Activated B cell treated with CpG ODN at 0.5 μM for 24 hours (primary cell): ENCODE measurements around the gene FAM81A. TPM values are rescaled to one million over a fixed set of nuclear protein-coding genes. Genes with fewer than 3 reads are reported as not detected.

Source experiments
- ATAC-seq: fragments of 200-7000 bp; cut with Tn5 transposase; one replicate; pipeline ENCODE4 v1.10.0; 2021; ENCODE audit warnings: low read depth, mild to moderate bottlenecking, moderate library complexity
- CTCF ChIA-PET: fragments of 350-600 bp; sonication (Branson Sonifier 250); formaldehyde crosslinking; loops from one replicate; lab custom pipeline; 2021; ENCODE audit warnings: antibody characterized with exemption; lab: Charles Lee
- POLR2A ChIA-PET: fragments of 350-600 bp; sonication (Branson Sonifier 250); formaldehyde crosslinking; loops from one replicate; lab custom pipeline; 2021; ENCODE audit warnings: antibody characterized with exemption; lab: Charles Lee
- DNase-seq: peaks from one replicate; pipeline ENCODE4 v3.0.0; 2022
- H3K27ac Mint-ChIP-seq: one replicate; pipeline ENCODE4 v1.8.0; 2020; ENCODE audit warnings: mixed read lengths
- H3K27me3 Mint-ChIP-seq: one replicate; pipeline ENCODE4 v1.8.0; 2021; ENCODE audit warnings: mixed read lengths
- H3K36me3 Mint-ChIP-seq: one replicate; pipeline ENCODE4 v1.8.0; 2021; ENCODE audit warnings: low read depth, mixed read lengths
- H3K4me1 Mint-ChIP-seq: one replicate; pipeline ENCODE4 v1.8.0; 2021; ENCODE audit warnings: mixed read lengths
- H3K4me3 Mint-ChIP-seq: one replicate; pipeline ENCODE4 v1.8.0; 2020; ENCODE audit warnings: mild to moderate bottlenecking, mixed read lengths
- H3K9me3 Mint-ChIP-seq: one replicate; pipeline ENCODE4 v1.8.0; 2020; ENCODE audit warnings: mixed read lengths
- intact Hi-C: fragments of 100-400 bp; cut with micrococcal nuclease; formaldehyde crosslinking; loops from one replicate; pipeline ENCODE4 v1.15.1; 2024
- total RNA-seq: library from RNA; stranded (reverse); gene quantifications from 2 replicates; pipeline ENCODE4 v1.2.3, GENCODE V29; 2022
- TF ChIP-seq, protein P1 (sequence below): fragments of 200-600 bp; IDR thresholded peaks from one replicate; pipeline ENCODE4 v1.8.0; 2022; ENCODE audit warnings: antibody characterized with exemption, mild to moderate bottlenecking

Gene FAM81A
- total RNA-seq, 1 donor from 2014 or later, result 6.2 TPM

DNA sequence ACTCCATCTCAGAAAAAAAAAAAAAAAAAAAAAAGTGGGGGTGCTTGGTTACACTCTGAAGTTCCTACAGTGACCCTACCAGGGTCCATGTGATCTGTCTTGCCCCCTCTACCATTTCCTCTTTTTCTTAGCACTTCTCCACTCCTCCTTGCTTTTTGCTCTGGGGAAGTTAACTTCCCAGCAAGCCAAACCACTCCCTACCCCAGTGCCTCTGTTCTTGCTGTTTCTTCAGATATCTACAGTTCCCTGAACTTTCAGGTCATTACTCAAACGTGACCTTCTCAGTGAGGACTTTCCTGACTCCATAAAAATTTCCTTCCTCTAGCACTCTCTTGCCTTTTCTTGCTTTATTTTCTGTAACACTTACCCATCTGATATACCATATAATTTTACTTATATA is 112.5 kb downstream of the FAM81A start:
- no peaks in the 10 kb centered on the region for H3K4me1 Mint-ChIP-seq
- no peaks in the 10 kb centered on the region for H3K36me3 Mint-ChIP-seq
- ChIA-PET POLR2A (no interaction called here), CTCF (no interaction called here)
- no peak overlapping the region for H3K4me3 Mint-ChIP-seq
- no peak for ATAC-seq
- H3K27me3 Mint-ChIP-seq, result no peaks in the 10 kb centered on the region
- intact Hi-C loops, result no loop called here
- H3K27ac Mint-ChIP-seq, result no peak overlapping the region
- no peak for DNase-seq
- TF ChIP-seq, protein P1, sequence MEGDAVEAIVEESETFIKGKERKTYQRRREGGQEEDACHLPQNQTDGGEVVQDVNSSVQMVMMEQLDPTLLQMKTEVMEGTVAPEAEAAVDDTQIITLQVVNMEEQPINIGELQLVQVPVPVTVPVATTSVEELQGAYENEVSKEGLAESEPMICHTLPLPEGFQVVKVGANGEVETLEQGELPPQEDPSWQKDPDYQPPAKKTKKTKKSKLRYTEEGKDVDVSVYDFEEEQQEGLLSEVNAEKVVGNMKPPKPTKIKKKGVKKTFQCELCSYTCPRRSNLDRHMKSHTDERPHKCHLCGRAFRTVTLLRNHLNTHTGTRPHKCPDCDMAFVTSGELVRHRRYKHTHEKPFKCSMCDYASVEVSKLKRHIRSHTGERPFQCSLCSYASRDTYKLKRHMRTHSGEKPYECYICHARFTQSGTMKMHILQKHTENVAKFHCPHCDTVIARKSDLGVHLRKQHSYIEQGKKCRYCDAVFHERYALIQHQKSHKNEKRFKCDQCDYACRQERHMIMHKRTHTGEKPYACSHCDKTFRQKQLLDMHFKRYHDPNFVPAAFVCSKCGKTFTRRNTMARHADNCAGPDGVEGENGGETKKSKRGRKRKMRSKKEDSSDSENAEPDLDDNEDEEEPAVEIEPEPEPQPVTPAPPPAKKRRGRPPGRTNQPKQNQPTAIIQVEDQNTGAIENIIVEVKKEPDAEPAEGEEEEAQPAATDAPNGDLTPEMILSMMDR, result no peak
- no peaks in the 10 kb centered on the region for H3K9me3 Mint-ChIP-seq

DNA sequence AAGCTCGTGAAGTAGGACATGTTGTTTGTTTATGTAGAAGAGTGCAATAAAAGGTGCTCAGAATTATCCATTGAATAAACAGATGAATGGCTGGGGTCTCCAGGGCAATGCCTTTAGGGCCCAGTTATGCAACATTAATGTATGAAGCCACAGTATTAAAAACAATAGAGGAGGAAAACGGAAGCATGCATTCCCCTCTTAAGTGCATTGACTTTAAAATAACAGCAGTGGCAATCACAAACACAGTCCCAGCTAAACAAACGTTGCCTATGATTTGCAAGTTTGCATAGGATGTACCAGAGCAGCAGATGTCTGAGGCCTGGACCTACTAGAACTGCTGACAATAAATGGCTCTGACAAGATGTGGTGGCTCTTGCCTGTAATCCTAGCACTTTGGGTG is 113.0 kb downstream of the FAM81A start:
- no peaks in the 10 kb centered on the region for H3K27me3 Mint-ChIP-seq
- no peak for ATAC-seq
- no peak overlapping the region for H3K27ac Mint-ChIP-seq
- POLR2A ChIA-PET, result no interaction called here
- intact Hi-C loops, result no loop called here
- no peak for DNase-seq
- CTCF ChIA-PET, result no interaction called here
- no peak overlapping the region for H3K4me3 Mint-ChIP-seq
- no peaks in the 10 kb centered on the region for H3K36me3 Mint-ChIP-seq
- H3K9me3 Mint-ChIP-seq, result no peaks in the 10 kb centered on the region
- TF ChIP-seq, protein P1, result no peak
- H3K4me1 Mint-ChIP-seq, result no peaks in the 10 kb centered on the region

DNA sequence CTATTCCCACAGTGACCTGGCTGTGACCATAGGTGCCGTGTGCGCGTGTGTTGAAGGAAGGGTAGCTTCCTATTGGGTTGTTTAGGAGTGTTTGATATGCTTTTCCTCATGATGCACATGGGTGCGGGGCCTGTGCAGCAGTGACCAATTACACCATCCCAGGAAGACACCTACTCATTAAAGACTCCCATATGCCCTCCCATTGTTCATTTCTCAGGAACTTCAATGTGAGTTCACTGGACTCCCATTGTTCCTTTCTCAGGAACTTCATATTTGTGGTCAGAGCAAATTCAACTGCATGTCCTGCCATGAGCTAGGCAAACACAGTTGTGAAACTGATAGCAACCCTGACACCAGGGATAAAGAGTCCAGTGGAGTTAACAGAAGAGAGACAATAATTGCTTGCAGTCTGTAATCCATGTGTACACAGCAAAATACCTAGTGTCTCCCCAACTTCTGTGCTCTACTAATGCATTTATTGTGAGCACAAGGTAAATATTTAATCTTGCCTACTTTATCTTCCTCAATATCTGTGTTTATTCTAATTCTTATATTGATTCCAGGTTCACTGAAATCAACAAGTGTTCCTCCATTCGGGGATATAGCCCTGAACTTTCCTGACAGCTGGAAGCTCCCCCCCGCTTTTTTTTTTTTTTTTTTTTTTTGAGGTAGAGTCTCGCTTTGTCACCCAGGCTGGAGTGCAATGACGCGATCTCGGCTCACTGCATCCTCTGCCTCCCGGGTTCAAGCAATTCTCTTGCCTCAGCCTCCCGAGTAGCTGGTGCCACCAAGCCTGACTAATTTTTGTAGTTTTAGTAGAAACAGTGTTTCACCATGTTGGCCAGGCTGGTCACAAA is 116.1 kb downstream of the FAM81A start:
- H3K4me1 Mint-ChIP-seq, result peaks cover 4% of the 10 kb centered on the region

DNA sequence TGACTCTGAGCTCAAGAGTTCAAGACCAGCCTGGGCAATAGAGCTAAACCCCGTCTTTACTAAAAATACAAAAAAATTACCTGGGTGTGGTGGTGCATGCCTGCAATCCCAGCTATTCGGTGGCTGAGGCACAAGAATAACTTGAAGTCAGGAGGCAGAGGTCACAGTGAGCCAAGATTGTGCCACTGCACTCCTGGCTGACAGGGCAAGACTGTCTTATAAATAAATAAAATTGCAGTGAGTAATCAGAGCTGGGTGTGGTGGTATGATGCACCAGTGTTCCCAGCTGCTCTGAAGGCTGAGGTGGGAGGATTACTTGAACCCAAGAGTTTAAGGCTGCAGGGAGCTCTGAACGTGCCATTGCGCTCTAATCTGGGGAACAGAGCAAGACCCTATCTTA is 117.7 kb downstream of the FAM81A start:
- Mint-ChIP-seq H3K4me1 (peaks cover 4% of the 10 kb centered on the region), H3K27ac (no peak overlapping the region), H3K27me3 (no peaks in the 10 kb centered on the region), H3K9me3 (no peaks in the 10 kb centered on the region), H3K4me3 (no peak overlapping the region), H3K36me3 (no peaks in the 10 kb centered on the region)
- CTCF ChIA-PET, result interaction anchor here (2.0 kb wide), 1 partner anchor 23 kb away, joined by 5 read pairs; no protein-coding TSS in a partner anchor
- ATAC-seq (no peak), DNase-seq (no peak)
- POLR2A ChIA-PET, result no interaction called here
- TF ChIP-seq, protein P1, result no peak
- intact Hi-C loops, result no loop called here

More for the DNA sequence above, 116.1 kb downstream of the FAM81A start:
- intact Hi-C loops, result no loop called here
- ChIA-PET POLR2A (no interaction called here), CTCF (interaction anchor here (2.0 kb wide), 1 partner anchor 21 kb away, joined by 5 read pairs; no protein-coding TSS in a partner anchor)
- H3K4me3 Mint-ChIP-seq, result no peak overlapping the region
- ATAC-seq (no peak), DNase-seq (no peak)
- no peak overlapping the region for H3K27ac Mint-ChIP-seq
- TF ChIP-seq, protein P1, result no peak
- no peaks in the 10 kb centered on the region for H3K27me3 Mint-ChIP-seq
- H3K36me3 Mint-ChIP-seq, result no peaks in the 10 kb centered on the region
- H3K9me3 Mint-ChIP-seq, result no peaks in the 10 kb centered on the region

DNA sequence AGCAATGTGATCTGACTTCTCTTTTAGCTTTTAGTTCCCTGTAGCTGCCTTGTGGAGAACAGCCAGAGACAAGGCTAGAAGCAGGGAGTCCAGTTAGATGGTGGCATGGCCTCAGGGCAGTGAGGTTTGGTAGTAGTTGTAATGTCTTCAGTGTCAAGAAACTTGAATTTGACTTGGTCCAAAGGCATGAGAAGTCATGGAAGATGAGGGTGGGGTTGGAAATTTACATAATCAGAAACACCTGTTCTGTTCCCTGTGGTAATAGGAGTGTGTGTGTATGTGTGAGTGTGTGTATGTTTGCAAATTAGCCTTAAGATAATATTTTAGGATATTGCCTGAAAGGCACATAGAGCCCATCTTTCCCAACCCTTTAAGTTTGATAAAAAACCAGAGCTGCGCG is 118.4 kb downstream of the FAM81A start:
- Mint-ChIP-seq H3K27me3 (no peaks in the 10 kb centered on the region), H3K36me3 (no peaks in the 10 kb centered on the region), H3K9me3 (no peaks in the 10 kb centered on the region), H3K4me1 (peaks cover 4% of the 10 kb centered on the region), H3K27ac (no peak overlapping the region), H3K4me3 (no peak overlapping the region)
- DNase-seq (no peak), ATAC-seq (no peak)
- ChIA-PET POLR2A (no interaction called here), CTCF (no interaction called here)
- TF ChIP-seq, protein P1, result no peak
- intact Hi-C loops, result no loop called here
